Measurements from ENCODE around the gene HSPA14. TPM values are rescaled to one million over a fixed set of nuclear protein-coding genes. Genes with fewer than 3 reads are reported as not detected.
"Not testable (repeated sequence)": the region's sequence is repeated elsewhere in the genome, so short reads cannot be mapped to it uniquely, and the experiment has no call there.

HSPA14 gene
- total RNA-seq, 1 donor from 2014 or later: 9.9 TPM

DNA sequence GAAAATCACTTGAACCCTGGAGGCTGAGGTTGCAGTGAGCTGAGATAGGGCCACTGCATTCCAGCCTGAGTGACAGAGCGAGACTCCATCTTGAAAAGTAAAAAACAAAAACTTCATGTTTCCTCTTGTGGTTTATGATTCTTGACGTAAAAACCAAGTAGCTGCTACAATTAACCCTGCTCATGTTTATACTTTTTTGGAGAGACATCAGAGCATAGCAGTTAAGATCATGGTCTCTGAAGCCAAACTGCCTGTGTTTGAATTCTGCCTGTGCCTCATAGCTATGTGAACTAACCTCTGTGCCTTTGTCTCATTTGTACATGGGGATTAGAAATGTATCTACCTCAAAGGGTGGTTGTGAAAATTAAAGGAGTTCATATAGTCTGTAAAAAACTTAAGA, 67.8 kb downstream of the HSPA14 start:
- peaks cover 6% of the 10 kb centered on the region for H3K9me3 Mint-ChIP-seq (ENCODE audit: unreplicated experiment)
- H3K27me3 Mint-ChIP-seq (ENCODE audit: unreplicated experiment): no peaks in the 10 kb centered on the region
- no peaks in the 10 kb centered on the region for H3K4me1 Mint-ChIP-seq (ENCODE audit: unreplicated experiment)
- TF ChIP-seq CTCF (IDR thresholded peaks at IDR 0.05): no peak
- H3K27ac Mint-ChIP-seq (ENCODE audit: unreplicated experiment): no peak overlapping the region
- DNase-seq (ENCODE audit: extremely low spot score, unreplicated experiment): no peak
- no peak overlapping the region for H3K4me3 Mint-ChIP-seq (ENCODE audit: unreplicated experiment)
- H3K36me3 Mint-ChIP-seq (ENCODE audit: unreplicated experiment): peaks cover 40% of the 10 kb centered on the region

DNA sequence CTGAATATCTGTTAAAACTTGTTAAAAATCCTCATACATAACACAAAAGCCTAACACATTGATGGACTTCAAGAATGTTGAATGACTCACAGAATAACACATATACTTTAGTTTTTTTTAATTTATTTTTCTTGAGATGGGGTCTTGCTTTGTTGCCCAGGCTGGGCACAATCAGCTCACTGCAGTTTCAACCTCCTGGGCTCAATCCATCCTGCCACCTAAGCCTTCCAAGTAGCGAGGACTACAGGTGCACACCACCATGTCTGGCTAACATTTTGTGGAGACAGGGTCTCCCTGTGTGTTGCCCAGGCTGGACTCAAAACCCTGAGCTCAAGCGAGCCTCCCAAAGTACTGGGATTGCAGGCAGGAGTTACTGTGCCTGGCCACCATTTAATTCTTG, 68.7 kb downstream of the HSPA14 start:
- no peak for DNase-seq (ENCODE audit: extremely low spot score, unreplicated experiment)
- H3K4me1 Mint-ChIP-seq (ENCODE audit: unreplicated experiment): no peaks in the 10 kb centered on the region
- no peak overlapping the region for H3K4me3 Mint-ChIP-seq (ENCODE audit: unreplicated experiment)
- no peak for TF ChIP-seq CTCF (IDR thresholded peaks at IDR 0.05)
- H3K9me3 Mint-ChIP-seq (ENCODE audit: unreplicated experiment): peaks cover 6% of the 10 kb centered on the region
- no peaks in the 10 kb centered on the region for H3K27me3 Mint-ChIP-seq (ENCODE audit: unreplicated experiment)
- H3K36me3 Mint-ChIP-seq (ENCODE audit: unreplicated experiment): peaks cover 48% of the 10 kb centered on the region
- no peak overlapping the region for H3K27ac Mint-ChIP-seq (ENCODE audit: unreplicated experiment)

GRCh38 chr10:14907591-14907990, 69.5 kb downstream of the HSPA14 start:
- not testable (repeated sequence) for H3K4me3 Mint-ChIP-seq (ENCODE audit: unreplicated experiment); H3K4me1 Mint-ChIP-seq (ENCODE audit: unreplicated experiment); H3K9me3 Mint-ChIP-seq (ENCODE audit: unreplicated experiment); DNase-seq (ENCODE audit: extremely low spot score, unreplicated experiment); H3K27me3 Mint-ChIP-seq (ENCODE audit: unreplicated experiment); H3K27ac Mint-ChIP-seq (ENCODE audit: unreplicated experiment)
- H3K36me3 Mint-ChIP-seq (ENCODE audit: unreplicated experiment): peaks cover 47% of the 10 kb centered on the region

GRCh38 chr10:14909101-14909500, 71.0 kb downstream of the HSPA14 start:
- H3K27ac Mint-ChIP-seq (ENCODE audit: unreplicated experiment): no peak overlapping the region
- TF ChIP-seq CTCF (IDR thresholded peaks at IDR 0.05): no peak
- H3K9me3 Mint-ChIP-seq (ENCODE audit: unreplicated experiment): peaks cover 6% of the 10 kb centered on the region
- H3K4me3 Mint-ChIP-seq (ENCODE audit: unreplicated experiment): no peak overlapping the region
- H3K36me3 Mint-ChIP-seq (ENCODE audit: unreplicated experiment): peaks cover 59% of the 10 kb centered on the region
- no peaks in the 10 kb centered on the region for H3K4me1 Mint-ChIP-seq (ENCODE audit: unreplicated experiment)
- no peak for DNase-seq (ENCODE audit: extremely low spot score, unreplicated experiment)
- H3K27me3 Mint-ChIP-seq (ENCODE audit: unreplicated experiment): no peaks in the 10 kb centered on the region

- Mint-ChIP-seq H3K9me3 (ENCODE audit: unreplicated experiment) (peaks cover 14% of the 10 kb centered on the region), H3K4me3 (ENCODE audit: unreplicated experiment) (no peak overlapping the region), H3K4me1 (ENCODE audit: unreplicated experiment) (no peaks in the 10 kb centered on the region), H3K27me3 (ENCODE audit: unreplicated experiment) (no peaks in the 10 kb centered on the region), H3K36me3 (ENCODE audit: unreplicated experiment) (peaks cover 72% of the 10 kb centered on the region), H3K27ac (ENCODE audit: unreplicated experiment) (no peak overlapping the region)
- TF ChIP-seq CTCF (IDR thresholded peaks at IDR 0.05): no peak
- DNase-seq (ENCODE audit: extremely low spot score, unreplicated experiment): no peak
Observed at GRCh38 chr10:14910953-14911352, 72.8 kb downstream of the HSPA14 start.

DNA sequence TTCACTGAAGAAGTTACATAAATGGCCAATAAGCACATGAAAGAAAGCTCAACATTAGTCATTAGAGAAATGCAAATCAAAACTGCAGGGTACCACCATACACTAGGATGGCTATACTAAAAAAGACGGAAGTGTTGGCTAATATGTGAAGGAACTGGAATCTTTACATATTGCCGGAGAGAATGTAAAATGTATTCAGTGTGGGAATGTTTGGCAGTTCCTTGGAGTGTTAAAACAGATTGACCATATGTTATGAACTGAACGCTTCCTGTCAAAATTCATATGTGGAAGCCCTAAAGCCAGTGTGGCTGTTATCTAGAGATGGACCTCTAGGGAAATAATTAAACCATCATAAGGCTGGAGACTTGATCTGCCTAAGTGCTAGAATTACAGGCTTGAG, 73.7 kb downstream of the HSPA14 start:
- Mint-ChIP-seq H3K9me3 (ENCODE audit: unreplicated experiment) (peaks cover 16% of the 10 kb centered on the region), H3K4me1 (ENCODE audit: unreplicated experiment) (no peaks in the 10 kb centered on the region), H3K4me3 (ENCODE audit: unreplicated experiment) (no peak overlapping the region), H3K27me3 (ENCODE audit: unreplicated experiment) (no peaks in the 10 kb centered on the region), H3K27ac (ENCODE audit: unreplicated experiment) (no peak overlapping the region), H3K36me3 (ENCODE audit: unreplicated experiment) (peaks cover 77% of the 10 kb centered on the region)
- DNase-seq (ENCODE audit: extremely low spot score, unreplicated experiment): no peak
- no peak for TF ChIP-seq CTCF (IDR thresholded peaks at IDR 0.05)

Data from osteocyte (in vitro differentiated cells).